Central memory CD8-positive, alpha-beta T cell (primary cell): ENCODE data around the gene FAM209A.
"Not testable (repeated sequence)": the region's sequence is repeated elsewhere in the genome, so short reads cannot be mapped to it uniquely, and the experiment has no call there.

Experiments
- ATAC-seq: fragments of 150-1000 bp; cut with Tn5 transposase; replicated peaks from 2 replicates; pipeline ENCODE4 v1.10.0; 2022; ENCODE audit warnings: mild to moderate bottlenecking, moderate FRiP score, moderate number of reproducible peaks; ENCODE audit not compliant: poor library complexity, severe bottlenecking; ENCODE audit errors: extremely low read depth
- DNase-seq, 2 donors: peaks; one replicate each; pipeline ENCODE4 v3.0.0; 2021; ENCODE audit warnings: low spot score in 2 of 2
- H3K27ac Mint-ChIP-seq: one replicate; pipeline ENCODE4 v1.8.0; 2022; ENCODE audit warnings: low read depth, mild to moderate bottlenecking, moderate library complexity, mixed read lengths
- H3K27me3 Mint-ChIP-seq: one replicate; pipeline ENCODE4 v1.8.0; 2022; ENCODE audit warnings: mixed read lengths
- H3K36me3 Mint-ChIP-seq: one replicate; pipeline ENCODE4 v1.8.0; 2022; ENCODE audit warnings: mild to moderate bottlenecking, moderate library complexity, mixed read lengths; ENCODE audit not compliant: insufficient read depth
- H3K4me1 Mint-ChIP-seq: one replicate; pipeline ENCODE4 v1.8.0; 2022; ENCODE audit warnings: mixed read lengths
- H3K4me3 Mint-ChIP-seq: one replicate; pipeline ENCODE4 v1.8.0; 2022; ENCODE audit warnings: mild to moderate bottlenecking, moderate library complexity, mixed read lengths
- H3K9me3 Mint-ChIP-seq: one replicate; pipeline ENCODE4 v1.8.0; 2022; ENCODE audit warnings: mixed read lengths

FAM209A gene

GRCh38 chr20:56524444-56524843 is at the start of gene FAM209A:
FAM209A (plus strand) TSS chr20:56524744; CDS start chr20:56524809, 65 bp downstream.
- ATAC-seq, H3K27ac Mint-ChIP-seq, H3K9me3 Mint-ChIP-seq: not testable (repeated sequence)

GRCh38 chr20:56483970-56484369 is 40.6 kb upstream of the FAM209A start:
- H3K27me3 Mint-ChIP-seq = no peaks in the 10 kb centered on the region
- no peak for ATAC-seq
- H3K9me3 Mint-ChIP-seq = no peaks in the 10 kb centered on the region
- no peak overlapping the region for H3K4me3 Mint-ChIP-seq
- H3K4me1 Mint-ChIP-seq = peaks cover 53% of the 10 kb centered on the region
- no peak overlapping the region for H3K27ac Mint-ChIP-seq
- DNase-seq = no peak
- peaks cover 57% of the 10 kb centered on the region for H3K36me3 Mint-ChIP-seq

More at GRCh38 chr20:56524444-56524843, at the start of gene FAM209A:
- H3K27me3 Mint-ChIP-seq, DNase-seq, H3K36me3 Mint-ChIP-seq, H3K4me1 Mint-ChIP-seq, H3K4me3 Mint-ChIP-seq: not testable (repeated sequence)

GRCh38 chr20:56487216-56487615 is 37.3 kb upstream of the FAM209A start:
- Mint-ChIP-seq H3K27me3 (no peaks in the 10 kb centered on the region), H3K4me1 (peaks cover 45% of the 10 kb centered on the region), H3K36me3 (peaks cover 62% of the 10 kb centered on the region), H3K27ac (peak overlapping the region; percentile 12), H3K4me3 (no peak overlapping the region), H3K9me3 (no peaks in the 10 kb centered on the region)
- ATAC-seq = no peak
- DNase-seq = no peak

GRCh38 chr20:56488566-56488965 is 36.0 kb upstream of the FAM209A start:
- H3K4me3 Mint-ChIP-seq = no peak overlapping the region
- H3K36me3 Mint-ChIP-seq = peaks cover 60% of the 10 kb centered on the region
- H3K9me3 Mint-ChIP-seq = no peaks in the 10 kb centered on the region
- ATAC-seq (no peak), DNase-seq (no peak)
- no peak overlapping the region for H3K27ac Mint-ChIP-seq
- no peaks in the 10 kb centered on the region for H3K27me3 Mint-ChIP-seq
- H3K4me1 Mint-ChIP-seq = peaks cover 45% of the 10 kb centered on the region

- no peak for ATAC-seq
- H3K4me3 Mint-ChIP-seq = no peak overlapping the region
- H3K4me1 Mint-ChIP-seq = peaks cover 5% of the 10 kb centered on the region
- peaks cover 21% of the 10 kb centered on the region for H3K36me3 Mint-ChIP-seq
- no peak for DNase-seq
- no peaks in the 10 kb centered on the region for H3K27me3 Mint-ChIP-seq
- H3K27ac Mint-ChIP-seq = no peak overlapping the region
- no peaks in the 10 kb centered on the region for H3K9me3 Mint-ChIP-seq
Measured at GRCh38 chr20:56501116-56501515, 23.4 kb upstream of the FAM209A start.

GRCh38 chr20:56503916-56504315 is 20.6 kb upstream of the FAM209A start:
- Mint-ChIP-seq H3K4me1 (peaks cover 5% of the 10 kb centered on the region), H3K27ac (no peak overlapping the region), H3K36me3 (peaks cover 20% of the 10 kb centered on the region), H3K27me3 (no peaks in the 10 kb centered on the region), H3K9me3 (no peaks in the 10 kb centered on the region), H3K4me3 (no peak overlapping the region)
- ATAC-seq = no peak
- DNase-seq = no peak

GRCh38 chr20:56504373-56505005 is 20.1 kb upstream of the FAM209A start:
- H3K36me3 Mint-ChIP-seq = peaks cover 20% of the 10 kb centered on the region
- H3K4me3 Mint-ChIP-seq = no peak overlapping the region
- DNase-seq (no peak), ATAC-seq (no peak)
- H3K4me1 Mint-ChIP-seq = peaks cover 5% of the 10 kb centered on the region
- H3K27ac Mint-ChIP-seq = no peak overlapping the region
- no peaks in the 10 kb centered on the region for H3K9me3 Mint-ChIP-seq
- no peaks in the 10 kb centered on the region for H3K27me3 Mint-ChIP-seq

GRCh38 chr20:56506103-56506502 is 18.4 kb upstream of the FAM209A start:
- Mint-ChIP-seq H3K27me3 (no peaks in the 10 kb centered on the region), H3K36me3 (peaks cover 9% of the 10 kb centered on the region), H3K4me1 (peaks cover 5% of the 10 kb centered on the region), H3K27ac (no peak overlapping the region), H3K4me3 (no peak overlapping the region), H3K9me3 (no peaks in the 10 kb centered on the region)
- ATAC-seq (no peak), DNase-seq (no peak)

- DNase-seq (no peak), ATAC-seq (no peak)
- Mint-ChIP-seq H3K27me3 (no peaks in the 10 kb centered on the region), H3K4me3 (no peak overlapping the region), H3K36me3 (peaks cover 33% of the 10 kb centered on the region), H3K4me1 (no peaks in the 10 kb centered on the region), H3K9me3 (no peaks in the 10 kb centered on the region), H3K27ac (no peak overlapping the region)
Measured at GRCh38 chr20:56511926-56512325, 12.6 kb upstream of the FAM209A start.

- peaks cover 44% of the 10 kb centered on the region for H3K36me3 Mint-ChIP-seq
Measured at GRCh38 chr20:56513161-56514150, 11.1 kb upstream of the FAM209A start.

GRCh38 chr20:56516631-56517030 is 7.9 kb upstream of the FAM209A start:
- Mint-ChIP-seq H3K27me3 (no peaks in the 10 kb centered on the region), H3K9me3 (peaks cover 8% of the 10 kb centered on the region), H3K27ac (no peak overlapping the region), H3K36me3 (peaks cover 54% of the 10 kb centered on the region), H3K4me3 (no peak overlapping the region), H3K4me1 (no peaks in the 10 kb centered on the region)
- no peak for ATAC-seq
- DNase-seq = no peak

More at GRCh38 chr20:56513161-56514150, 11.1 kb upstream of the FAM209A start:
- H3K27ac Mint-ChIP-seq = no peak overlapping the region
- H3K4me3 Mint-ChIP-seq = no peak overlapping the region
- H3K9me3 Mint-ChIP-seq = no peaks in the 10 kb centered on the region
- ATAC-seq = no peak
- no peaks in the 10 kb centered on the region for H3K27me3 Mint-ChIP-seq
- DNase-seq = no peak
- no peaks in the 10 kb centered on the region for H3K4me1 Mint-ChIP-seq

GRCh38 chr20:56517211-56517610 is 7.3 kb upstream of the FAM209A start:
- peaks cover 8% of the 10 kb centered on the region for H3K9me3 Mint-ChIP-seq
- H3K36me3 Mint-ChIP-seq = peaks cover 55% of the 10 kb centered on the region
- ATAC-seq = no peak
- H3K27ac Mint-ChIP-seq = no peak overlapping the region
- no peak overlapping the region for H3K4me3 Mint-ChIP-seq
- no peaks in the 10 kb centered on the region for H3K27me3 Mint-ChIP-seq
- H3K4me1 Mint-ChIP-seq = no peaks in the 10 kb centered on the region
- DNase-seq = no peak

GRCh38 chr20:56517641-56518040 is 6.9 kb upstream of the FAM209A start:
- H3K27ac Mint-ChIP-seq = no peak overlapping the region
- H3K4me3 Mint-ChIP-seq = no peak overlapping the region
- ATAC-seq (no peak), DNase-seq (no peak)
- H3K9me3 Mint-ChIP-seq = peaks cover 8% of the 10 kb centered on the region
- H3K27me3 Mint-ChIP-seq = no peaks in the 10 kb centered on the region
- H3K36me3 Mint-ChIP-seq = peaks cover 51% of the 10 kb centered on the region
- no peaks in the 10 kb centered on the region for H3K4me1 Mint-ChIP-seq
